Measurements from ENCODE around the gene CMTM3. TPM values are rescaled to one million over a fixed set of nuclear protein-coding genes. Genes with fewer than 3 reads are reported as not detected.
"Not testable (repeated sequence)": the region's sequence is repeated elsewhere in the genome, so short reads cannot be mapped to it uniquely, and the experiment has no call there.

CMTM3 gene
- total RNA-seq, 2 experiments from 2014 or later, result 46.3 to 49.3 TPM

- intact Hi-C loops (cut with DNase I, micrococcal nuclease); CTCF ChIA-PET; H3K27ac Mint-ChIP-seq: not testable (repeated sequence)
Measured at GRCh38 chr16:66631558-66631957, 27.1 kb downstream of the CMTM3 start.

GRCh38 chr16:66634527-66635196 is 30.2 kb downstream of the CMTM3 start:
- Mint-ChIP-seq H3K36me3 (ENCODE audit: low read depth) (no peaks in the 10 kb centered on the region), H3K4me3 (no peak overlapping the region), H3K4me1 (ENCODE audit: low read depth) (no peaks in the 10 kb centered on the region), H3K9me3 (no peaks in the 10 kb centered on the region), H3K27me3 (no peaks in the 10 kb centered on the region), H3K27ac (no peak overlapping the region)
- Histone ChIP-seq H3K27me3 (ENCODE audit: control insufficient read depth in 1 of 2, insufficient read depth in 2 of 2, low read length in 2 of 2) (peaks cover 0 to 2% of the 10 kb centered on the region in 2 experiments), H3K27ac (ENCODE audit: low read depth in 1 of 2, low read length in 2 of 2) (no peak overlapping the region), H3K36me3 (ENCODE audit: insufficient read depth, low read length) (no peaks in the 10 kb centered on the region), H3K4me3 (ENCODE audit: low read length) (no peak overlapping the region), H3K4me1 (ENCODE audit: insufficient read depth, low read length) (no peaks in the 10 kb centered on the region), H3K9me3 (ENCODE audit: control insufficient read depth in 1 of 2, insufficient read depth in 1 of 2, low read length in 2 of 2) (no peaks in the 10 kb centered on the region)
- intact Hi-C loops (cut with DNase I, micrococcal nuclease), result no loop called here
- POLR2A ChIA-PET, result interaction anchor here (0.6 kb wide), 1 partner anchor 44 kb away, joined by 3 read pairs; no protein-coding TSS in a partner anchor
- TF ChIP-seq CTCF (IDR thresholded peaks at IDR 0.05), result no peak
- DNase-seq (no peak), ATAC-seq (ENCODE audit: poor library complexity) (no peak)
- CTCF ChIA-PET, result interaction anchor here (1.7 to 3.6 kb wide), 2 partner anchors 16 to 17 kb away, joined by 6 to 17 read pairs; no protein-coding TSS in a partner anchor

More at GRCh38 chr16:66631558-66631957, 27.1 kb downstream of the CMTM3 start:
- H3K9me3 Mint-ChIP-seq; H3K27ac ChIP-seq (ENCODE audit: low read depth in 1 of 2, low read length in 2 of 2); H3K9me3 ChIP-seq (ENCODE audit: control insufficient read depth in 1 of 2, insufficient read depth in 1 of 2, low read length in 2 of 2); DNase-seq; H3K27me3 Mint-ChIP-seq; H3K27me3 ChIP-seq (ENCODE audit: control insufficient read depth in 1 of 2, insufficient read depth in 2 of 2, low read length in 2 of 2); H3K36me3 ChIP-seq (ENCODE audit: insufficient read depth, low read length); H3K4me3 Mint-ChIP-seq; ATAC-seq (ENCODE audit: poor library complexity); H3K4me3 ChIP-seq (ENCODE audit: low read length); H3K4me1 Mint-ChIP-seq (ENCODE audit: low read depth); H3K4me1 ChIP-seq (ENCODE audit: insufficient read depth, low read length); POLR2A ChIA-PET; H3K36me3 Mint-ChIP-seq (ENCODE audit: low read depth): not testable (repeated sequence)

GRCh38 chr16:66635406-66635805 is 30.9 kb downstream of the CMTM3 start:
- Histone ChIP-seq H3K9me3 (ENCODE audit: control insufficient read depth in 1 of 2, insufficient read depth in 1 of 2, low read length in 2 of 2) (no peaks in the 10 kb centered on the region), H3K27me3 (ENCODE audit: control insufficient read depth in 1 of 2, insufficient read depth in 2 of 2, low read length in 2 of 2) (peaks cover 0 to 2% of the 10 kb centered on the region in 2 experiments), H3K36me3 (ENCODE audit: insufficient read depth, low read length) (no peaks in the 10 kb centered on the region), H3K27ac (ENCODE audit: low read depth in 1 of 2, low read length in 2 of 2) (no peak overlapping the region), H3K4me3 (ENCODE audit: low read length) (no peak overlapping the region), H3K4me1 (ENCODE audit: insufficient read depth, low read length) (no peaks in the 10 kb centered on the region)
- DNase-seq (no peak), ATAC-seq (ENCODE audit: poor library complexity) (no peak)
- no peaks in the 10 kb centered on the region for H3K9me3 Mint-ChIP-seq
- intact Hi-C loops (cut with DNase I, micrococcal nuclease), result no loop called here
- TF ChIP-seq CTCF (IDR thresholded peaks at IDR 0.05), result no peak
- H3K36me3 Mint-ChIP-seq (ENCODE audit: low read depth), result no peaks in the 10 kb centered on the region
- ChIA-PET CTCF (interaction anchor here (3.6 kb wide), 1 partner anchor 16 kb away, joined by 17 read pairs; no protein-coding TSS in a partner anchor), POLR2A (no interaction called here)
- no peak overlapping the region for H3K4me3 Mint-ChIP-seq
- no peaks in the 10 kb centered on the region for H3K27me3 Mint-ChIP-seq
- no peak overlapping the region for H3K27ac Mint-ChIP-seq
- no peaks in the 10 kb centered on the region for H3K4me1 Mint-ChIP-seq (ENCODE audit: low read depth)
